Placental pericyte (primary cell): ENCODE data around the gene LYPD6B. TPM values are rescaled to one million over a fixed set of nuclear protein-coding genes. Genes with fewer than 3 reads are reported as not detected.

Source experiments
- total RNA-seq: library from RNA; depleted of rRNA; stranded (reverse); fragments of >200 nt; gene quantifications from 2 replicates; pipeline ENCODE4 v1.2.3, GENCODE V29; 2012

Gene LYPD6B, protein sequence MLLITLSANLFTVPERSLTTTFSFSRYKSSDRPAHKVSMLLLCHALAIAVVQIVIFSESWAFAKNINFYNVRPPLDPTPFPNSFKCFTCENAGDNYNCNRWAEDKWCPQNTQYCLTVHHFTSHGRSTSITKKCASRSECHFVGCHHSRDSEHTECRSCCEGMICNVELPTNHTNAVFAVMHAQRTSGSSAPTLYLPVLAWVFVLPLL
- 5.4 and 12.5 TPM in 2 replicates for total RNA-seq

DNA sequence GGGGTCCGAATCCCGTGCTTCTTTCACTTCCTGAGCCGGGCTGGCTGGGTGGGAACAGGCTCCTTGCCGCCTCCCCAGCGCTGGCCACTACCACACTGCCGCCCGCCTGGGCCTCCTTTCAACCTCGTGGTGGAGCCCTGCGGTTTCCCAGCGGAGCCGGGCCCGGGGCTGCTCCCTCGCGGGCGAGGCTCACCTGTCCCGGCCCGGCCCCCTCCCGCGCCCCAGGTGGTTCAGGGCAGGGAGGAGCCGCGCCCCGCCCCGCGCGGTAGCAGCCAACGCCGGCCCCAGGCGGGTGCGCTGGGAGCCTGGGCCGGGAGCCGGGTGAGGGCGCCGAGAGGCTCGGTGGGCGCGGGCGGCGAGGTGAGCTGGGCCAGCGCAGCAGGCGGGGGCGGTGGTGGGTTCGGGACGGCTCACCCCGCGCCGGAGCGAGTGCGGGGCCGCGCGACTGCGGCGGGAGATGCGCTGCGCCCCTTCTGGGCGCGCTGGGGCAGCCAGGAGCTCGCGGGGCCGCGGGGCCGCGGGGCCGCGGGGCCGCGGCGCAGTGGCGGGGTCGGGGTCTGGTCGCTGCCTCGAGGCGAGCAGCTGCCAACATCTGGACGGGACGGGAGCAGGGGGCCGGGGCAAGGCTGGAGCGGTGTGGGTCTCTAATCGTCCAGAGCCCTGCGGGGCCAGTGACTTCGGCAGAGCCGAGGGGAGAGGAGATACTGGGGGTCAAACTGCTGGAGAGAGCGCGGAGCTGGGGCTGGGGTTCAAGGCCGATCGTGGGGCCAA, at the start of gene LYPD6B:
TSS of gene LYPD6B (plus strand) at position 258 of the 771 bp plus-strand sequence. CDS start 92,250 bp downstream, outside the sequence.

Other genes starting within 250 kb of the LYPD6B start
- under 0.01 and 0.14 TPM in 2 replicates for gene KIF5C, start 163.5 kb upstream of the LYPD6B start, total RNA-seq